Endodermal cell (in vitro differentiated cells): ENCODE data around the gene LRP8. TPM values are rescaled to one million over a fixed set of nuclear protein-coding genes. Genes with fewer than 3 reads are reported as not detected.

Experiments used
- DNase-seq: peaks from one replicate; pipeline ENCODE4 v3.0.0-alpha.2; 2017
- H3K27ac ChIP-seq: 2 replicates; pipeline ENCODE4 v1.5.1; 2013; ENCODE audit warnings: mild to moderate bottlenecking, low read depth, low read length, moderate library complexity
- H3K27me3 ChIP-seq: 2 replicates; pipeline ENCODE4 v1.6.1; 2013; ENCODE audit warnings: mild to moderate bottlenecking, low read length, moderate library complexity; ENCODE audit not compliant: insufficient read depth, control insufficient read depth, poor library complexity, severe bottlenecking
- H3K36me3 ChIP-seq: 2 replicates; pipeline ENCODE4 v1.7.0; 2013; ENCODE audit warnings: mild to moderate bottlenecking, low read length, moderate library complexity; ENCODE audit not compliant: control insufficient read depth, insufficient read depth
- H3K4me1 ChIP-seq: one replicate; pipeline ENCODE4 v1.7.0; 2013; ENCODE audit warnings: low read length; ENCODE audit not compliant: control insufficient read depth, insufficient read depth
- H3K4me3 ChIP-seq: 2 replicates; pipeline ENCODE4 v1.5.1; 2013; ENCODE audit warnings: mild to moderate bottlenecking, low read length, moderate library complexity
- H3K9ac ChIP-seq: 2 replicates; pipeline ENCODE4 v1.6.1; 2013; ENCODE audit warnings: mild to moderate bottlenecking, low read length, moderate library complexity; ENCODE audit not compliant: poor library complexity, severe bottlenecking; ENCODE audit errors: extremely low read depth
- H3K9me3 ChIP-seq: 2 replicates; pipeline ENCODE4 v1.6.1; 2013; ENCODE audit warnings: mild to moderate bottlenecking, low read length, moderate library complexity; ENCODE audit not compliant: control insufficient read depth
- H3K27ac Mint-ChIP-seq: 2 replicates; pipeline ENCODE4 v1.8.0; 2020; ENCODE audit warnings: mixed read lengths
- H3K27me3 Mint-ChIP-seq: 2 replicates; pipeline ENCODE4 v1.8.0; 2021; ENCODE audit warnings: mild to moderate bottlenecking, mixed read lengths; ENCODE audit not compliant: insufficient read depth
- H3K36me3 Mint-ChIP-seq: 2 replicates; pipeline ENCODE4 v1.8.0; 2020; ENCODE audit warnings: low read depth, mixed read lengths
- H3K4me1 Mint-ChIP-seq: 2 replicates; pipeline ENCODE4 v1.8.0; 2020; ENCODE audit warnings: mixed read lengths
- H3K4me3 Mint-ChIP-seq: 2 replicates; pipeline ENCODE4 v1.8.0; 2020; ENCODE audit warnings: mild to moderate bottlenecking, moderate library complexity, mixed read lengths
- H3K9me3 Mint-ChIP-seq: 2 replicates; pipeline ENCODE4 v1.8.0; 2020; ENCODE audit warnings: mild to moderate bottlenecking, mixed read lengths
- CTCF ChIP-seq: fragments of 200-600 bp; sonication (generic); conservative IDR thresholded peaks from 2 replicates; pipeline ENCODE4 v1.5.0; 2021; ENCODE audit warnings: antibody characterized with exemption, mild to moderate bottlenecking
- WGBS, 2 experiments: methylation state at CpG; one replicate each; pipeline versions ENCODE4 v1.1.5 to v1.1.7; 2013; ENCODE audit warnings: missing lambda C conversion rate in 2 of 2, mixed read lengths in 1 of 2; ENCODE audit not compliant: insufficient coverage in 1 of 2, insufficient read length in 1 of 2; 5-methylcytosine and 5-hydroxymethylcytosine counted together
- total RNA-seq, 2 donors: library from RNA; stranded (reverse); fragmentation: NEBNext Ultra II Directional in 1 of 2; extraction: Animal tissue kit (Norgen Biotek cat#: 25700) in 1 of 2; gene quantifications; 2 replicates in 1 of 2; 3 replicates in 1 of 2; pipeline ENCODE4 v1.2.1, GENCODE V29; 2021

The LRP8 gene
- total RNA-seq, 2 donors from 2014 or later: 29.1 to 39.6 TPM

- H3K4me1 Mint-ChIP-seq: no peaks in the 10 kb centered on the region
- H3K27me3 Mint-ChIP-seq: no peaks in the 10 kb centered on the region
- H3K36me3 Mint-ChIP-seq: peaks cover 50% of the 10 kb centered on the region
- Histone ChIP-seq H3K27ac (no peak overlapping the region), H3K27me3 (no peaks in the 10 kb centered on the region), H3K36me3 (peaks cover 31% of the 10 kb centered on the region), H3K4me3 (no peak overlapping the region), H3K9ac (no peak overlapping the region), H3K4me1 (no peaks in the 10 kb centered on the region), H3K9me3 (no peaks in the 10 kb centered on the region)
- no peak for DNase-seq
- TF ChIP-seq CTCF: no peak
- H3K27ac Mint-ChIP-seq: peak overlapping the region; percentile 5
- no peaks in the 10 kb centered on the region for H3K9me3 Mint-ChIP-seq
- no peak overlapping the region for H3K4me3 Mint-ChIP-seq
- WGBS, 2 experiments: 95 to 98% methylated on average over 6 to 8 of the region's 8 CpGs
These were observed 57.0 kb downstream of the LRP8 start for GRCh38 chr1:53270873-53271272.

- no peak for DNase-seq
- TF ChIP-seq CTCF: no peak
- 94 to 100% methylated on average over 1 of the region's 1 CpG for WGBS, 2 experiments
- H3K27ac ChIP-seq: no peak overlapping the region
- Mint-ChIP-seq H3K27me3 (no peaks in the 10 kb centered on the region), H3K36me3 (peaks cover 56% of the 10 kb centered on the region), H3K4me3 (no peak overlapping the region), H3K4me1 (no peaks in the 10 kb centered on the region), H3K27ac (no peak overlapping the region), H3K9me3 (no peaks in the 10 kb centered on the region)
- no peaks in the 10 kb centered on the region for H3K27me3 ChIP-seq
- H3K4me1 ChIP-seq: no peaks in the 10 kb centered on the region
- H3K9ac ChIP-seq: no peak overlapping the region
- no peaks in the 10 kb centered on the region for H3K9me3 ChIP-seq
- peaks cover 39% of the 10 kb centered on the region for H3K36me3 ChIP-seq
- no peak overlapping the region for H3K4me3 ChIP-seq
These were observed 57.8 kb downstream of the LRP8 start for GRCh38 chr1:53270107-53270506.

- Histone ChIP-seq H3K9me3 (no peaks in the 10 kb centered on the region), H3K27ac (no peak overlapping the region), H3K36me3 (peaks cover 60% of the 10 kb centered on the region), H3K4me1 (no peaks in the 10 kb centered on the region), H3K9ac (no peak overlapping the region), H3K4me3 (no peak overlapping the region), H3K27me3 (no peaks in the 10 kb centered on the region)
- H3K36me3 Mint-ChIP-seq: peaks cover 64% of the 10 kb centered on the region
- no peak for DNase-seq
- no peak overlapping the region for H3K27ac Mint-ChIP-seq
- no peaks in the 10 kb centered on the region for H3K27me3 Mint-ChIP-seq
- TF ChIP-seq CTCF: no peak
- no peaks in the 10 kb centered on the region for H3K4me1 Mint-ChIP-seq
- H3K4me3 Mint-ChIP-seq: no peak overlapping the region
- no peaks in the 10 kb centered on the region for H3K9me3 Mint-ChIP-seq
These were observed 60.1 kb downstream of the LRP8 start for GRCh38 chr1:53267761-53268160.
